HepG2 (cell line): ENCODE measurements around the gene FRMD3. TPM values are rescaled to one million over a fixed set of nuclear protein-coding genes. Genes with fewer than 3 reads are reported as not detected.

Source experiments
- ATAC-seq: fragments of 200-7000 bp; cut with Tn5 transposase; 3 replicates; pipeline ENCODE4 v1.9.1; 2020; ENCODE audit warnings: mild to moderate bottlenecking, moderate library complexity
- BruUV-seq: library from RNA; stranded (reverse); fragments of 400-500 nt; replicated peaks from 2 replicates; lab custom pipeline; 2021; lab: Mats Ljungman, UMichigan
- CTCF ChIA-PET: fragments of 300-600 bp; formaldehyde crosslinking; extraction: SDS; loops from one replicate; lab custom pipeline; 2021; ENCODE audit warnings: low total read pairs, inconsistent platforms, low intra/inter-chr PET ratio; lab: Yijun Ruan, JAX
- POLR2A ChIA-PET: fragments of 350-600 bp; sonication (Branson Sonifier 250); formaldehyde crosslinking; loops from one replicate; lab custom pipeline; 2020; ENCODE audit warnings: antibody characterized with exemption, inconsistent platforms; lab: Yijun Ruan, JAX
- DNase-seq: peaks from one replicate; pipeline ENCODE4 v3.0.0-alpha.2; 2015; ENCODE audit warnings: low spot score
- FAIRE-seq: peaks from 3 replicates; lab custom pipeline; 2011; peaks lifted over from hg19 to GRCh38; lab: Jason Lieb, UNC
- H2AFZ ChIP-seq: one replicate; pipeline ENCODE4 v1.6.1; 2011; ENCODE audit warnings: low read length, inconsistent platforms
- H3K27ac ChIP-seq: fragments of 300-600 bp; 3 replicates; pipeline ENCODE4 v1.8.0; 2011; ENCODE audit warnings: mixed run types, mild to moderate bottlenecking, mixed read lengths, low read length, inconsistent platforms; ENCODE audit not compliant: insufficient read depth; ENCODE audit errors: extremely low read length
- H3K27me3 ChIP-seq, 2 experiments: fragments of 200-600 bp in 1 of 2; 2 replicates in 1 of 2; 3 replicates in 1 of 2; pipeline versions ENCODE4 v1.6.0 to v1.8.0; 2011; ENCODE audit warnings: low read length in 2 of 2, mild to moderate bottlenecking in 2 of 2, moderate library complexity in 2 of 2, inconsistent platforms in 1 of 2; ENCODE audit not compliant: insufficient read depth in 2 of 2, control insufficient read depth in 1 of 2
- H3K36me3 ChIP-seq, 2 experiments: fragments of 200-600 bp in 1 of 2; replicated peaks in 1 of 2; 2 replicates in 1 of 2; 3 replicates in 1 of 2; pipeline versions ENCODE4 v1.5.1 to v1.8.0; 2011; ENCODE audit warnings: low read length in 2 of 2, inconsistent platforms in 1 of 2; ENCODE audit not compliant: insufficient read depth in 2 of 2, control insufficient read depth in 1 of 2
- H3K4me1 ChIP-seq: 2 replicates; pipeline ENCODE4 v1.5.1; 2012; ENCODE audit warnings: low read length, inconsistent platforms; ENCODE audit not compliant: insufficient read depth
- H3K4me2 ChIP-seq: 2 replicates; pipeline ENCODE4 v1.6.0; 2011; ENCODE audit warnings: low read depth, low read length, inconsistent platforms
- H3K4me3 ChIP-seq, 3 experiments: fragments of 200-600 bp in 1 of 3; sonication (generic), shearing (Covaris generic) in 1 of 3; replicated peaks in 1 of 3; 2 replicates each; pipeline ENCODE4 v1.5.1; 2011 to 2016; ENCODE audit warnings: low read length in 3 of 3, inconsistent platforms in 2 of 3, low read depth in 2 of 3, mild to moderate bottlenecking in 2 of 3, control low read depth in 1 of 3, mixed read lengths in 1 of 3; ENCODE audit not compliant: insufficient read depth in 1 of 3
- H3K79me2 ChIP-seq: one replicate; pipeline ENCODE4 v1.6.1; 2011; ENCODE audit warnings: low read length, inconsistent platforms; ENCODE audit not compliant: insufficient read depth
- H3K9ac ChIP-seq: 2 replicates; pipeline ENCODE4 v1.6.0; 2011; ENCODE audit warnings: mild to moderate bottlenecking, low read depth, low read length, inconsistent platforms; ENCODE audit not compliant: insufficient read depth
- H3K9me3 ChIP-seq: 2 replicates; pipeline ENCODE4 v1.5.1; 2012; ENCODE audit warnings: mild to moderate bottlenecking, low read length
- H4K20me1 ChIP-seq: 2 replicates; pipeline ENCODE4 v1.6.0; 2011; ENCODE audit warnings: inconsistent platforms, mild to moderate bottlenecking, low read length, moderate library complexity; ENCODE audit not compliant: insufficient read depth
- GLI4 ChIP-seq: sonication (generic); formaldehyde crosslinking; IDR thresholded peaks from 2 replicates; pipeline ENCODE4 v1.5.1; 2020; ENCODE audit warnings: missing genetic modification reagents, mild to moderate bottlenecking, moderate library complexity, borderline replicate concordance
- IKZF1 ChIP-seq: fragments of 450-650 bp; IDR thresholded peaks from 2 replicates; pipeline ENCODE4 v1.7.1; 2016
- KAT8 ChIP-seq: IDR thresholded peaks from 2 replicates; pipeline ENCODE4 v1.6.1; 2016; ENCODE audit warnings: missing genetic modification reagents, missing compliant biosample characterization
- LCORL ChIP-seq, 2 experiments: fragments of 450-650 bp in 1 of 2; sonication (generic) in 1 of 2; formaldehyde crosslinking in 1 of 2; IDR thresholded peaks; 2 replicates each; pipeline versions ENCODE4 v1.5.0 to v1.6.1; 2017 to 2020; ENCODE audit warnings: antibody characterized with exemption in 1 of 2, missing genetic modification reagents in 1 of 2
- SALL2 ChIP-seq: sonication (generic); formaldehyde crosslinking; IDR thresholded peaks from 2 replicates; pipeline ENCODE4 v1.8.1; 2023; ENCODE audit warnings: mild to moderate bottlenecking, missing genetic modification reagents, inconsistent platforms
- SETDB1 ChIP-seq: sonication (generic); formaldehyde crosslinking; IDR thresholded peaks from 2 replicates; pipeline ENCODE4 v1.5.1; 2020; ENCODE audit warnings: missing genetic modification reagents, mild to moderate bottlenecking, borderline replicate concordance
- SNRNP70 ChIP-seq: fragments of 200-400 bp; formaldehyde crosslinking; IDR thresholded peaks from 2 replicates; pipeline ENCODE4 v1.6.1; 2017; ENCODE audit warnings: mild to moderate bottlenecking, low read depth, low read length, moderate library complexity
- ZNF256 ChIP-seq: sonication (generic); formaldehyde crosslinking; conservative IDR thresholded peaks from 2 replicates; pipeline ENCODE4 v1.4.0; 2020; ENCODE audit warnings: missing genetic modification reagents
- ZNF383 ChIP-seq: sonication (generic); formaldehyde crosslinking; IDR thresholded peaks from 2 replicates; pipeline ENCODE4 v1.4.0; 2020; ENCODE audit warnings: missing genetic modification reagents, mild to moderate bottlenecking, borderline replicate concordance
- ZNF503 ChIP-seq: sonication (generic); formaldehyde crosslinking; IDR thresholded peaks from 2 replicates; pipeline ENCODE4 v1.4.0; 2020; ENCODE audit warnings: missing genetic modification reagents
- WGBS: methylation state at CpG from one replicate; pipeline ENCODE4 v1.1.6; 2017; ENCODE audit warnings: low lambda C conversion rate; 5-methylcytosine and 5-hydroxymethylcytosine counted together
- in situ Hi-C: cut with HindIII; loops from 2 replicates; pipeline ENCODE4 v1.10.0; 2017; ENCODE audit warnings: low pct_unique_long_range_greater_than_20kb; ENCODE audit not compliant: extremely low pct_ligation_motif_present
- intact Hi-C: fragments of 100-400 bp; cut with micrococcal nuclease; formaldehyde crosslinking; loops from one replicate; pipeline ENCODE4 v1.10.0; 2022; ENCODE audit not compliant: unreplicated experiment
- polyA plus RNA-seq, 8 experiments: library from polyadenylated mRNA; depleted of rRNA in 3 of 8; stranded (reverse) in 7 of 8; unstranded in 1 of 8; fragments of >200 nt; fragmentation: Illumina TruSeq in 4 of 8; extraction: Trizol in 4 of 8; gene quantifications; 2 replicates each; pipeline versions ENCODE4 v1.2.1 to v1.2.3, GENCODE V29; 2011 to 2016; ENCODE audit warnings: low read depth in 4 of 8, missing spikeins in 1 of 8, mixed read lengths in 1 of 8; ENCODE audit not compliant: insufficient read depth in 1 of 8
- total RNA-seq, 5 experiments: library from RNA; depleted of rRNA; stranded (reverse); fragments of >200 nt; fragmentation: Illumina TruSeq; extraction: Trizol; gene quantifications; 2 replicates each; pipeline ENCODE4 v1.2.3, GENCODE V29; 2016; ENCODE audit warnings: low read depth in 1 of 5
- TF ChIP-seq, protein P1 (sequence below): sonication (generic); formaldehyde crosslinking; IDR thresholded peaks from 2 replicates; pipeline ENCODE4 v1.5.0; 2020; ENCODE audit warnings: mild to moderate bottlenecking, missing genetic modification reagents
- TF ChIP-seq, protein P2 (sequence below), 2 experiments: IDR thresholded peaks; 2 replicates each; pipeline ENCODE4 v1.6.1; 2011 to 2012; ENCODE audit warnings: low read length in 2 of 2, borderline replicate concordance in 1 of 2, low read depth in 1 of 2, mild to moderate bottlenecking in 1 of 2, moderate library complexity in 1 of 2

FRMD3 gene
- total and polyA plus RNA-seq, 2 of the 13 experiments (the other 11 are each of a cell fraction or from before 2014, with no cell fraction given): 3.2 to 7.7 TPM

GRCh38 chr9:83234541-83234940, 303.7 kb downstream of the FRMD3 start:
- no peak for ATAC-seq
- ChIA-PET POLR2A (no interaction called here), CTCF (no interaction called here)
- Histone ChIP-seq H3K9ac (no peak overlapping the region), H2AFZ (no peak overlapping the region), H4K20me1 (no peaks in the 10 kb centered on the region), H3K4me1 (peaks cover 7% of the 10 kb centered on the region), H3K4me3 (no peak overlapping the region), H3K9me3 (no peaks in the 10 kb centered on the region), H3K36me3 (no peaks in the 10 kb centered on the region), H3K4me2 (no peak overlapping the region), H3K79me2 (no peaks in the 10 kb centered on the region), H3K27me3 (no peaks in the 10 kb centered on the region), H3K27ac (no peak overlapping the region)
- in situ Hi-C loops: no loop called here
- DNase-seq: no peak
- WGBS: 48% methylated on average over 3 of the region's 3 CpGs
- FAIRE-seq: no peak
- intact Hi-C loops: no loop called here
- BruUV-seq: no TSS peak
- TF ChIP-seq, protein P1, sequence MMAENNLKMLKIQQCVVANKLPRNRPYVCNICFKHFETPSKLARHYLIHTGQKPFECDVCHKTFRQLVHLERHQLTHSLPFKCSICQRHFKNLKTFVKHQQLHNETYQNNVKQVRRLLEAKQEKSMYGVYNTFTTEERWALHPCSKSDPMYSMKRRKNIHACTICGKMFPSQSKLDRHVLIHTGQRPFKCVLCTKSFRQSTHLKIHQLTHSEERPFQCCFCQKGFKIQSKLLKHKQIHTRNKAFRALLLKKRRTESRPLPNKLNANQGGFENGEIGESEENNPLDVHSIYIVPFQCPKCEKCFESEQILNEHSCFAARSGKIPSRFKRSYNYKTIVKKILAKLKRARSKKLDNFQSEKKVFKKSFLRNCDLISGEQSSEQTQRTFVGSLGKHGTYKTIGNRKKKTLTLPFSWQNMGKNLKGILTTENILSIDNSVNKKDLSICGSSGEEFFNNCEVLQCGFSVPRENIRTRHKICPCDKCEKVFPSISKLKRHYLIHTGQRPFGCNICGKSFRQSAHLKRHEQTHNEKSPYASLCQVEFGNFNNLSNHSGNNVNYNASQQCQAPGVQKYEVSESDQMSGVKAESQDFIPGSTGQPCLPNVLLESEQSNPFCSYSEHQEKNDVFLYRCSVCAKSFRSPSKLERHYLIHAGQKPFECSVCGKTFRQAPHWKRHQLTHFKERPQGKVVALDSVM (CRISPR knock-in tag): no peak
- TF ChIP-seq GLI4 (CRISPR knock-in tag): no peak
- no peak for TF ChIP-seq KAT8 (CRISPR knock-in tag)
- TF ChIP-seq ZNF256 (CRISPR knock-in tag): no peak
- TF ChIP-seq ZNF503 (CRISPR knock-in tag): no peak
- TF ChIP-seq SETDB1 (CRISPR knock-in tag): no peak
- no peak for TF ChIP-seq IKZF1
- TF ChIP-seq ZNF383 (CRISPR knock-in tag): no peak
- TF ChIP-seq SNRNP70: no peak
- TF ChIP-seq, protein P2, sequence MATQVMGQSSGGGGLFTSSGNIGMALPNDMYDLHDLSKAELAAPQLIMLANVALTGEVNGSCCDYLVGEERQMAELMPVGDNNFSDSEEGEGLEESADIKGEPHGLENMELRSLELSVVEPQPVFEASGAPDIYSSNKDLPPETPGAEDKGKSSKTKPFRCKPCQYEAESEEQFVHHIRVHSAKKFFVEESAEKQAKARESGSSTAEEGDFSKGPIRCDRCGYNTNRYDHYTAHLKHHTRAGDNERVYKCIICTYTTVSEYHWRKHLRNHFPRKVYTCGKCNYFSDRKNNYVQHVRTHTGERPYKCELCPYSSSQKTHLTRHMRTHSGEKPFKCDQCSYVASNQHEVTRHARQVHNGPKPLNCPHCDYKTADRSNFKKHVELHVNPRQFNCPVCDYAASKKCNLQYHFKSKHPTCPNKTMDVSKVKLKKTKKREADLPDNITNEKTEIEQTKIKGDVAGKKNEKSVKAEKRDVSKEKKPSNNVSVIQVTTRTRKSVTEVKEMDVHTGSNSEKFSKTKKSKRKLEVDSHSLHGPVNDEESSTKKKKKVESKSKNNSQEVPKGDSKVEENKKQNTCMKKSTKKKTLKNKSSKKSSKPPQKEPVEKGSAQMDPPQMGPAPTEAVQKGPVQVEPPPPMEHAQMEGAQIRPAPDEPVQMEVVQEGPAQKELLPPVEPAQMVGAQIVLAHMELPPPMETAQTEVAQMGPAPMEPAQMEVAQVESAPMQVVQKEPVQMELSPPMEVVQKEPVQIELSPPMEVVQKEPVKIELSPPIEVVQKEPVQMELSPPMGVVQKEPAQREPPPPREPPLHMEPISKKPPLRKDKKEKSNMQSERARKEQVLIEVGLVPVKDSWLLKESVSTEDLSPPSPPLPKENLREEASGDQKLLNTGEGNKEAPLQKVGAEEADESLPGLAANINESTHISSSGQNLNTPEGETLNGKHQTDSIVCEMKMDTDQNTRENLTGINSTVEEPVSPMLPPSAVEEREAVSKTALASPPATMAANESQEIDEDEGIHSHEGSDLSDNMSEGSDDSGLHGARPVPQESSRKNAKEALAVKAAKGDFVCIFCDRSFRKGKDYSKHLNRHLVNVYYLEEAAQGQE (IDR thresholded peaks at IDR 0.05; ENCODE audit: borderline replicate concordance in 1 of 2, low read depth in 1 of 2, low read length in 2 of 2): no peak
- no peak for TF ChIP-seq LCORL (IDR thresholded peaks at IDR 0.05)
- no peak for TF ChIP-seq LCORL (CRISPR knock-in tag; IDR thresholded peaks at IDR 0.05)
- TF ChIP-seq SALL2 (CRISPR knock-in tag): no peak
